HG02885 (cell line): ENCODE results near the gene PDXK.

Source experiments
- ATAC-seq: cut with Tn5 transposase; IDR thresholded peaks from one replicate; pipeline ENCODE4 v1.9.1; 2021; ENCODE audit warnings: mild to moderate bottlenecking; ENCODE audit not compliant: unreplicated experiment, poor library complexity

Gene PDXK

GRCh38 chr21:43721206-43721605 is 2.3 kb downstream of the PDXK start:
- ATAC-seq: no peak

GRCh38 chr21:43721939-43722338 is 3.0 kb downstream of the PDXK start:
- no peak for ATAC-seq

- ATAC-seq: no peak
These were observed 4.7 kb downstream of the PDXK start for GRCh38 chr21:43723648-43724047.

GRCh38 chr21:43726686-43727518 is 8.0 kb downstream of the PDXK start:
- ATAC-seq: no peak

- no peak for ATAC-seq
These were observed 8.7 kb downstream of the PDXK start for GRCh38 chr21:43727519-43728153.

GRCh38 chr21:43728154-43728466 is 9.2 kb downstream of the PDXK start:
- ATAC-seq: no peak

- peak; percentile 80 for ATAC-seq
These were observed 9.8 kb downstream of the PDXK start for GRCh38 chr21:43728467-43729390.

- ATAC-seq: no peak
These were observed 12.5 kb downstream of the PDXK start for GRCh38 chr21:43731476-43731875.

- ATAC-seq: no peak
These were observed 13.2 kb downstream of the PDXK start for GRCh38 chr21:43731891-43732711.

- no peak for ATAC-seq
These were observed 14.1 kb downstream of the PDXK start for GRCh38 chr21:43733060-43733459.

GRCh38 chr21:43733529-43734071 is 14.7 kb downstream of the PDXK start:
- no peak for ATAC-seq

- no peak for ATAC-seq
These were observed 15.4 kb downstream of the PDXK start for GRCh38 chr21:43734131-43734927.

GRCh38 chr21:43734928-43735229 is 15.9 kb downstream of the PDXK start:
- ATAC-seq: no peak

GRCh38 chr21:43735236-43736091 is 16.5 kb downstream of the PDXK start:
- no peak for ATAC-seq

GRCh38 chr21:43736224-43736883 is 17.4 kb downstream of the PDXK start:
- ATAC-seq: no peak

- no peak for ATAC-seq
These were observed 18.4 kb downstream of the PDXK start for GRCh38 chr21:43737158-43737950.
